Amygdala (tissue), 56 donors: ENCODE results near the gene SIN3A.
"Not testable (repeated sequence)": the region's sequence is repeated elsewhere in the genome, so short reads cannot be mapped to it uniquely, and the experiment has no call there.

ENCODE experiments used
- DNase-seq, 56 donors: peaks; one replicate each; lab custom pipeline; 2025; lab: John Stamatoyannopoulos, UW

SIN3A gene

GRCh38 chr15:75389791-75390382, 61.6 kb downstream of the SIN3A start:
- no peak for DNase-seq

GRCh38 chr15:75383986-75384385, 67.5 kb downstream of the SIN3A start:
- not testable (repeated sequence) for DNase-seq

- DNase-seq = no peak
Measured at GRCh38 chr15:75380773-75381172, 70.7 kb downstream of the SIN3A start.

- DNase-seq = no peak
Measured at GRCh38 chr15:75371901-75372688, 79.4 kb downstream of the SIN3A start.

- DNase-seq = no peak
Measured at GRCh38 chr15:75371486-75371885, 80.0 kb downstream of the SIN3A start.

- no peak for DNase-seq
Measured at GRCh38 chr15:75369897-75370581, 81.5 kb downstream of the SIN3A start.

- DNase-seq = no peak
Measured at GRCh38 chr15:75368689-75369239, 82.7 kb downstream of the SIN3A start.

- DNase-seq = peak; percentile 20 to 92 (median 80)
Measured at GRCh38 chr15:75367913-75368688, 83.4 kb downstream of the SIN3A start, which contains the start of gene MAN2C1. TSS of gene MAN2C1 (minus strand) at chr15:75368607. CDS start at chr15:75368583, 24 bp downstream.

- no peak for DNase-seq
Measured at GRCh38 chr15:75367406-75367912, 84.0 kb downstream of the SIN3A start.

- DNase-seq = no peak
Measured at GRCh38 chr15:75367006-75367405, 84.5 kb downstream of the SIN3A start.

GRCh38 chr15:75366163-75366562, 85.3 kb downstream of the SIN3A start:
- no peak for DNase-seq

GRCh38 chr15:75364881-75365280, 86.6 kb downstream of the SIN3A start:
- no peak for DNase-seq

- no peak for DNase-seq
Measured at GRCh38 chr15:75363786-75364185, 87.7 kb downstream of the SIN3A start.

GRCh38 chr15:75362642-75363249, 88.7 kb downstream of the SIN3A start:
- DNase-seq = no peak

GRCh38 chr15:75361989-75362641, 89.4 kb downstream of the SIN3A start:
- DNase-seq = no peak

GRCh38 chr15:75361361-75361988, 90.0 kb downstream of the SIN3A start:
- DNase-seq = no peak

GRCh38 chr15:75360856-75361255, 90.6 kb downstream of the SIN3A start:
- no peak for DNase-seq

GRCh38 chr15:75360391-75360790, 91.1 kb downstream of the SIN3A start:
- no peak for DNase-seq
